AG09319 (cell line): ENCODE measurements around the gene SEC24D.
A peak's percentile ranks its signal among the peaks of the same experiment; 100 is the strongest.

Experiments used
- DNase-seq: peaks from one replicate; pipeline ENCODE4 v3.0.0-alpha.2; 2010; ENCODE audit warnings: low read depth; ENCODE audit errors: extremely low read depth
- CTCF ChIP-seq: IDR thresholded peaks from 2 replicates; pipeline ENCODE4 v1.5.1; 2011; ENCODE audit warnings: low read depth, mild to moderate bottlenecking, inconsistent platforms, low read length, moderate library complexity

The SEC24D gene

GRCh38 chr4:118736900-118737299 is 99.0 kb downstream of the SEC24D start:
- DNase-seq, result no peak
- TF ChIP-seq CTCF, result no peak

- no peak for TF ChIP-seq CTCF
- DNase-seq, result no peak
Measured at GRCh38 chr4:118734491-118735205, 101.3 kb downstream of the SEC24D start.

GRCh38 chr4:118732591-118733330 is 103.2 kb downstream of the SEC24D start:
- no peak for TF ChIP-seq CTCF
- peak; percentile 16 for DNase-seq

- DNase-seq, result no peak
- TF ChIP-seq CTCF, result no peak
Measured at GRCh38 chr4:118730683-118731082, 105.2 kb downstream of the SEC24D start.

- TF ChIP-seq CTCF, result no peak
- DNase-seq, result peak; percentile 19
Measured at GRCh38 chr4:118729287-118730286, 106.3 kb downstream of the SEC24D start.

GRCh38 chr4:118727360-118727759 is 108.6 kb downstream of the SEC24D start:
- no peak for DNase-seq
- no peak for TF ChIP-seq CTCF

- TF ChIP-seq CTCF, result no peak
- no peak for DNase-seq
Measured at GRCh38 chr4:118723369-118723768, 112.6 kb downstream of the SEC24D start.
